GM12801 (cell line): Measurements from ENCODE around the gene NFE2L2.

Source experiments
- TF ChIP-seq, protein P1 (sequence below): IDR thresholded peaks from one replicate; pipeline ENCODE4 v1.5.1; 2011; ENCODE audit warnings: control low read depth; ENCODE audit not compliant: insufficient read length; ENCODE audit errors: extremely low read depth

The NFE2L2 gene

GRCh38 chr2:177284531-177284930 lies 20.0 kb upstream of the NFE2L2 start:
- TF ChIP-seq, protein P1, sequence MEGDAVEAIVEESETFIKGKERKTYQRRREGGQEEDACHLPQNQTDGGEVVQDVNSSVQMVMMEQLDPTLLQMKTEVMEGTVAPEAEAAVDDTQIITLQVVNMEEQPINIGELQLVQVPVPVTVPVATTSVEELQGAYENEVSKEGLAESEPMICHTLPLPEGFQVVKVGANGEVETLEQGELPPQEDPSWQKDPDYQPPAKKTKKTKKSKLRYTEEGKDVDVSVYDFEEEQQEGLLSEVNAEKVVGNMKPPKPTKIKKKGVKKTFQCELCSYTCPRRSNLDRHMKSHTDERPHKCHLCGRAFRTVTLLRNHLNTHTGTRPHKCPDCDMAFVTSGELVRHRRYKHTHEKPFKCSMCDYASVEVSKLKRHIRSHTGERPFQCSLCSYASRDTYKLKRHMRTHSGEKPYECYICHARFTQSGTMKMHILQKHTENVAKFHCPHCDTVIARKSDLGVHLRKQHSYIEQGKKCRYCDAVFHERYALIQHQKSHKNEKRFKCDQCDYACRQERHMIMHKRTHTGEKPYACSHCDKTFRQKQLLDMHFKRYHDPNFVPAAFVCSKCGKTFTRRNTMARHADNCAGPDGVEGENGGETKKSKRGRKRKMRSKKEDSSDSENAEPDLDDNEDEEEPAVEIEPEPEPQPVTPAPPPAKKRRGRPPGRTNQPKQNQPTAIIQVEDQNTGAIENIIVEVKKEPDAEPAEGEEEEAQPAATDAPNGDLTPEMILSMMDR, result no peak

GRCh38 chr2:177283906-177284305 lies 19.4 kb upstream of the NFE2L2 start:
- TF ChIP-seq, protein P1, result no peak

DNA sequence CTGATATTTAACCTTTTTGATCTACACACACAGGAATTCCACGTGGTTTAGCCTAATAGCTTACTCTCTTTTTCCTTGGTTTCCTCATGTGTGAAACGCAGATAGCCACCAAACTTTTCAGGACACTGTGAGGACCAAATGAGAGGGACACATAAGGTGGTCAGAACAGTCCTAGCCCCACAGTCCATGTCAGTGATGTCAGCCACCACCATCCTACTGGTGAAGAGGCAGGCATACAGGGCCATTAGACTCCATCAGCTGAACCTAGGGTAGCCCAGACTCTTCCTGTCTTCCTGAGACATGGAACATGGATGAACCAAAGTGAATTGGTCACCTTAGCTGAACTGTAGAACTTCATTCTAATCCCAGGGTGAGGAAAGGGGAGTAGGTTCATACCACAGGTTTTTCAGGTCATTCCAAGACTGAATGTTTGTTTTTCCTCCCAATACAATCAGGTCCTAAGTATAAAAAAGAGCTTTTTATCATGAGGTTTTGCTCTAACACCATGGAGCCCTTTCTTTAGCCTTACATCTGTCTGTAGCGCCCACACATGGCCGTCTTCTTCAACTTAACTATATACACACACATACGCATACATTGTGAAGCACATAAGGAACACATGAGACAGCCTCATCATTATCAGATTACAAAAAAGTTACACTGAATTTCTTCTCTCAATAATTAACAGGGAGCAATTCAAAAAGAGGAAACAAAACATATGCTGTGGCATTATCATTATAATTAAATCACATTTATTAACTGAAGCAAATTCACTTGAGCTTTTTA lies 18.5 kb upstream of the NFE2L2 start:
- TF ChIP-seq, protein P1, result no peak

DNA sequence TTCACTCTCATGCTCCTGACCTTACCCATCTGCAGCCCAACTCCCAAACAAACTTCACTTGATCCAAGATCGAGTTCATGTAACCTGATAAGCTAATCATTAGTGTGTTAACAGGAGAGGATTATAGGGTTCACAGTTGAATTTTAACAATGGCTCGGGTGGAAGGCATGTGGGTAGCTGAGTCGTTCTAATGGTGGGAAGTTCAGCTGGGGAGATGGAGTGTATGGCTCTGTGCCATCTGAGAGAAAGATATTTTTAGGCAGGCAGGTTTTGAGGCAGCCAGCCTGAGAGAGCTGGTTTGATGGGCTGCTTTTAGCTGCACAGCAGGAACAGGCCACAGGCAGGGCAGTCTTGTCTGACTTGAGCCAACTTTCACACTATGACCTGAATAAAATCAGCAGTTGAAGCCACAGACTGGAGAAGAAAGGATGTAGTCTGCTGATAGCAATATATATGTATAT lies 17.7 kb upstream of the NFE2L2 start:
- TF ChIP-seq, protein P1, result no peak

GRCh38 chr2:177281400-177282180 lies 17.1 kb upstream of the NFE2L2 start:
- TF ChIP-seq, protein P1, result no peak

DNA sequence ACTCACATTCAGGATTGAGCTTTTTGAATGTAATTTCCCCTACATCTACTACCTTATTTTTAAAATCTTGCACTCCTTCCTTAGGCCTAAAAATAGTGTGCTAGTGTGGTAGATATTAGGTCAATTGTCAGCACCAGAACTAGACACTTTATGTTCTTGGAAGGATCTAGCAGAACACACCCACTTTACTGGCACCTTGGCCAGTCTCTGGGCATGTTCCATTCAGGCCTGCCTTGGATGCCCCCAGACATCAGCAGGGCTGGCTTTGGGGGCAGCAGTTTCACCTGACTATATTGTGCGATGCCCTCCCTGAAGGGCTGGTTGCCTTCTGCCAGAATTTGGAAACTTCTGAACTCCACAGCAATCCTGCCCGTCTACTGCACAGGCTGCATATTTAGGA lies 15.3 kb upstream of the NFE2L2 start:
- TF ChIP-seq, protein P1, result no peak

GRCh38 chr2:177275743-177276055 lies 11.2 kb upstream of the NFE2L2 start:
- TF ChIP-seq, protein P1, result no peak
